ENCODE data around the gene PIN1.
A peak's percentile ranks its signal among the peaks of the same experiment; 100 is the strongest.

Gene PIN1

DNA sequence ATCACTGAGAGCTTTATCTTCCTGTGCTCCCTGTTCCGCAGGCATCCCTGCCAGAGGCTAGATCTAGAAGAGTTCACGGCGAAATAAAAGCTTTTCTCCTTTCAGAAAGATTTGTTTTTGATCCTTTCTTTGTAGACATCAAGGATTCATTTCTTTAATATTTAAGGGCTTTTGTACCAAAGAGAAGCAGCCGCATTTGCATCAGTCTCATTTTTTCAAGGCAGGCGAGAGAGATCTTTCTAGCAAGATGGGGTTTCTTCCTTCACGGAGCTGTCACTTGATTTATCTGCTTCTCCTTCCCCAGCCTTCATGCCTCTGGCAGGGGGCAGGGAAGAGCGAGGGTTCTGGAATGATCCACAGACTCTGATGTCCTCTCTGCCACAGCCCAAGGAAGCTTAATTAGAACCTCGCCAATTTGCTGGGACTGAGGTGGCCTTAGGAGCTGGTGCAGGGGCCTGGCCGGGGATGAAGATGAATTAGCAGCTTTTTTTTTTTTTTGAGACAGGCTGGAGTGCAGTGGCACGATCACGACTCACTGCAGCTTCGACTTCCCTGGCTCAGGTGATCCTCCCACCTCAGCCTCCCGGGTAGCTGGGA lies 40.0 kb downstream of the PIN1 start:
- no peak overlapping the region for H3K4me3 Mint-ChIP-seq
- ATAC-seq (replicated peaks) = no peak

DNA sequence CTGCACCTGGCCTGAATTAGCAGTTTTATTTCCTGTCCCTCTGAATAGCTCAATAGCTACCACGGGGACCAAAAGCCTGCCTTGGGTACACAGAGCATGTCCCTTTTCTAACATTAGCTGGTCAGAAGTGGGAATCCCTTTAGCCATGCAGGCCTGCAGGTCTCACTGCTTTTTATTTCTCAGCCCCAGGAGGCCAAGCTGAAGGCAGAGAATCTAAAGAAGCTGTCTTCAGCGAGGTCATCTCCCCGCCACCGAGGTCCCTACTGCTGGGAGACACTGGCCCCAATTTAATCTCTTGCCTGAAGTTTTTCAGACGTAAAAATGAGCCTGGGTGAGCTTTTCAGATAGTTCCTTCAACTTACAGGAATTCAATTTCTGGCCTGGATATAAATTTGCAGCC lies 40.7 kb downstream of the PIN1 start:
- no peaks in the 10 kb centered on the region for H3K9me3 Mint-ChIP-seq
- DNase-seq (no peak), ATAC-seq (replicated peaks) (no peak)
- H3K27ac Mint-ChIP-seq = no peak overlapping the region
- no peak overlapping the region for H3K4me3 Mint-ChIP-seq
- H3K4me1 Mint-ChIP-seq = peaks cover 2 to 5% of the 10 kb centered on the region in 2 donors
- H3K27me3 Mint-ChIP-seq = peaks cover 15 to 22% of the 10 kb centered on the region in 2 donors
- H3K36me3 Mint-ChIP-seq = no peaks in the 10 kb centered on the region

More for the DNA sequence above, 40.0 kb downstream of the PIN1 start:
- Mint-ChIP-seq H3K27me3 (peaks cover 20 to 22% of the 10 kb centered on the region in 2 donors), H3K36me3 (no peaks in the 10 kb centered on the region), H3K27ac (no peak overlapping the region), H3K4me1 (peaks cover 2 to 5% of the 10 kb centered on the region in 2 donors), H3K9me3 (no peaks in the 10 kb centered on the region)
- no peak for DNase-seq

DNA sequence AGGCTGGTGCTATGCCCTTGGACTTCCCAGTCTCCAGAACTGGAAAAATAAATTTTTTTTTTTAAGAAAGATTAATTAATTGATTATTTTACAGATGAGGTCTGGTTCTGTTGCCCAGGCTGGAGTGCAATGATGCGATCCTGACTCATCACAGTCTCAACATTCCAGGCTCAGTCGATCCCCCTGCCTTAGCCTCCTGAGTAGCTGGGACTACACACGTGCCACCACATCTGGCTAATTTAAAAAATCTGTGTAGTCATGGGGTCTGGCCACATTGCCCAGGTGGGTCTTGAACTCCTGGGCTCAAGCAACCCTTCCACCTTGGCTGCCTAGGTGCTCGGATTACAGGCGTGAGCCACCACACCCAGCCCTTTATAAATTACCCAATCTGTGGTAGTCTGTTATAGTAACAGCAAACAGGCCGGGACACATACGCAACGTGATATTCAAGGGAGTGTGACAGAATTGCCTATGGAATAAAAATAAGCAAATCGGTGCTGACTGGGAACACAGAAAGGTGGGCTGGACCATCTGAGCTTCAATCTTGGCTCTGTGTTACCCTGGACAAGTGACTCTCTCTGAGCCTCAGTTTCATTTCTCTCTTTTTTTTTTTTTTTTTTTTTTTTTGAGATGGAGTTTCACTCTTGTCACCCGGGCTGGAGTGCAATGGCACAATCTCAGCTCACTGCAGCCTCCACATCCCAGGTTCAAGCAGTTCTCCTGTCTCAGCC lies 42.8 kb downstream of the PIN1 start:
- H3K4me3 Mint-ChIP-seq = no peak overlapping the region
- peaks cover 15 to 16% of the 10 kb centered on the region in 2 donors for H3K27me3 Mint-ChIP-seq
- peaks cover 2 to 5% of the 10 kb centered on the region in 2 donors for H3K4me1 Mint-ChIP-seq
- no peaks in the 10 kb centered on the region for H3K36me3 Mint-ChIP-seq
- H3K9me3 Mint-ChIP-seq = no peaks in the 10 kb centered on the region
- ATAC-seq (replicated peaks) (peak in 1 of 2 donors; percentile 45), DNase-seq (no peak)
- H3K27ac Mint-ChIP-seq = no peak overlapping the region

DNA sequence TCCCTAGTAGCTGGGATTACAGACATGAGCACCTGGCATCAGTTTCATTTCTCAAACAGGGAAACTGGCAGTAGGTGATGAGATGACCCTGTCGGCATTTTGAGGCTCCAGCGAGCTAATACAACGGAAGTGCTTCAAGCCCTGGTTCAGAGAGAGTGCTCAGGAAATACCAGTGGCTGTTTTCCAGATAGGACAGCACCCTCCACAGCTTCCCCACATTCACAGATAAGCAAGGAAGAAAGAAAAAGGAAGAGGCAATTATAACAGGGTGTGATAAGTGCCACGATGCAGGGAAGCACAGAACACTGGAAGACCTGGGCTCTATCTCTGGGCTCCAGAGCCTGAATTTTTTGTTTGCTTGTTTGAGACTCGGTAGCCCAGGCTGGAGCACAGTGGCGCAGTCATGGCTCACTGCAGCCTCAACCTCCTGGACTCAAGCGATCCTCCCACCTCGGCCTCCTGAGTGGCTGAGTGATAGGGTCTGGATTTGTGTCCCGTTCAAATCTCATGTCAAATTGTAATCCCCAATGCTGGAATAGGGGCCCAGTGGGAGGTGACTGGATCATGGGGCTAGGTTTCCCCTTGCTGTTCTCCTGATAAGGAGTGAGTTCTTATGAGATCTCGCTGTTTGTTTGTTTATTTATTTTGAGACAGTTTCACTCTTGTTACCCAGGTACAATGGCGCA lies 43.5 kb downstream of the PIN1 start:
- peaks cover 2 to 5% of the 10 kb centered on the region in 2 donors for H3K4me1 Mint-ChIP-seq
- no peak for ATAC-seq (replicated peaks)
- H3K27ac Mint-ChIP-seq = no peak overlapping the region
- H3K36me3 Mint-ChIP-seq = no peaks in the 10 kb centered on the region
- H3K27me3 Mint-ChIP-seq = peaks cover 17 to 20% of the 10 kb centered on the region in 2 donors
- no peak for DNase-seq
- no peak overlapping the region for H3K4me3 Mint-ChIP-seq
- no peaks in the 10 kb centered on the region for H3K9me3 Mint-ChIP-seq

DNA sequence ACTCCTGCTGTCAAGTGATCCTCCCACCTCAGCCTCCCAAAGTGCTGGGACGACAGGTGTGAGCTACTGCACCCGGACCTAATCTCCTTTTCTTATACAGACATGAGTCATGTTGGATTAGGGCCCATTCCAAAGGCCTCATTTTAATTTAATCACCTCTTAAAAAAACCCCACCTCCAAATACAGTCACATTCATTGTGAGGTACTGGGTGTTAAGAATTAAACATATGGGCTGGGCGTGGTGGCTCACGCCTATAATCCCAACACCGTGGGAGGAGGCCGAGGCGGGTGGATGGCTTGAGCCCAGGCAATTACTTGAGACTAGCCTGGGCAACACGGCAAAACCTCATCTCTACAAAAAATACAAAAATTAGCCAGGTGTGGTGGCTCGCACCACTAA lies 46.6 kb downstream of the PIN1 start:
- H3K9me3 Mint-ChIP-seq = no peaks in the 10 kb centered on the region
- H3K4me1 Mint-ChIP-seq = peaks cover 2 to 5% of the 10 kb centered on the region in 2 donors
- ATAC-seq (replicated peaks) (no peak), DNase-seq (no peak)
- no peaks in the 10 kb centered on the region for H3K36me3 Mint-ChIP-seq
- no peak overlapping the region for H3K27ac Mint-ChIP-seq
- H3K4me3 Mint-ChIP-seq = no peak overlapping the region
- peaks cover 14 to 17% of the 10 kb centered on the region in 2 donors for H3K27me3 Mint-ChIP-seq

DNA sequence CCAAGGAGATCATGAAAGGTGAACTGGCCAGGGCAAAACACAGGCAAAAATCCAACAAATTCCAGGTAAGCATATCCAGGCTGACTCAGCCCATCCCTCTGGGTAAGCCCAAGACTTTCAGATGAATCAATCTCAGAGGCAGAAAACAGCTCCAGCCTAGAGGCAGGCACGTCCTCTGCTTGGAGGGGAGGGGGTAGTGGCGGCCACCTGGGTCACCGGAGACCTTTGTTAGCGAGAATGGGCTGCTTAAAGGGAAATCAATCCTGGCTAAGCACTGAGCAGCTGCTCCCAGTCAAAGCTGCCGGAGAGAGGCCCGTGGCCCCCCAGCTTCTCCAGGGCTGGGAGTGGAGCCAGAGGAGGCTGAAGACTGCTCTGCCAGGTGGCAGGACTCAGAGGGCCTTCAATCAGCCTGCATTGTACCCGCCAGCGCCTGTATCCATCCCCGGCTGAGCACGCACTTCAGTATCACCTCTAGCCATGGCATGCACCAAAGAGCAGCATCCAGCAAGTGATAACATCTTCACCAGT lies 48.2 kb downstream of the PIN1 start:
- DNase-seq = no peak

DNA sequence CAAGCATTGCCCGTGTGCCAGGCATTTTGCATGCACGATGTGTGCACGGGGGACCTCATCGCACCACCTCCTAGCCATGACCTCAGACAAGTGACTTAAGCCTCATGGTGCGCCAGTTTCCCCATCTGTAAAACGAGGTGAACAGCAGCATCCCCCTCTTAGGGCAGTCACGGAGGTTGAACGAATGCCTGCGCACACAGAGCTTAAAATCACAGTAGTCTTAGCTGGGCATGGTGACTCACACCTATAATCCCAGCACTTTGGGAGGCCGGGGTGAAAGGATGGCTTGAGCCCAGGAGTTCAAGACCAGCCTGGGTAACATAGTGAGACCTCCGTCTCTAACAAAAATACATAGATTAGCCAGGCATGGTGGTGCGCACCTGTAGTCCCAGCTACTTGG lies 48.6 kb downstream of the PIN1 start:
- H3K4me1 Mint-ChIP-seq = no peaks in the 10 kb centered on the region
- no peak overlapping the region for H3K27ac Mint-ChIP-seq
- ATAC-seq (replicated peaks) = no peak

More for the DNA sequence above, 48.2 kb downstream of the PIN1 start:
- H3K27ac Mint-ChIP-seq = no peak overlapping the region
- peaks cover 28 to 31% of the 10 kb centered on the region in 2 donors for H3K27me3 Mint-ChIP-seq
- no peak for ATAC-seq (replicated peaks)
- H3K4me3 Mint-ChIP-seq = no peak overlapping the region
- no peaks in the 10 kb centered on the region for H3K36me3 Mint-ChIP-seq
- no peaks in the 10 kb centered on the region for H3K9me3 Mint-ChIP-seq
- peaks cover 2 to 5% of the 10 kb centered on the region in 2 donors for H3K4me1 Mint-ChIP-seq

DNA sequence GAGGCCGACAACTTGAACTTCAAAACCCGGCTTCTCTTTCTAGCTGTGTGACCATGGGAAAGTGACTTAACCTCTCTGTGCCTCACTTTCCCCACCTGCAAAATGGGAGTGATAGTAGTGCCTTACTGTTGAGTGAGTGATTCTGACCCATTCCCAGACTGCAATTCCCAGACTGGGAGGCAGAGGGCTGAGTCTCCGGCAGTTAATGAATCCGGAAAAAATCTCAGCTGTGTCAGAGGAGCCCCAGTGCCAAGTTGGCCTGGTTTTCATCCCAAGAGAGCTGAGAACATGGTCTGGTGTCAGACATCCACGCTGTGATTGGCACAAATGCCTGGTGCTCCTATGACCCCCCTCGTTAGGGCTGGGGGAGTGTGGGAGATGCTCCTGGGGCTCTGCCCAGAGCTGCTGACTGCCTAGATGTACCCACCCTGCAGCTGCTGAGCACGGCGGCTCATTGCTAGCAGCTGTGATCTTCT lies 50.0 kb downstream of the PIN1 start:
- H3K27ac Mint-ChIP-seq = no peak overlapping the region
- DNase-seq (no peak), ATAC-seq (replicated peaks) (no peak)
- H3K27me3 Mint-ChIP-seq = peaks cover 36 to 42% of the 10 kb centered on the region in 2 donors
- no peaks in the 10 kb centered on the region for H3K36me3 Mint-ChIP-seq
- no peak overlapping the region for H3K4me3 Mint-ChIP-seq
- H3K4me1 Mint-ChIP-seq = no peaks in the 10 kb centered on the region
- no peaks in the 10 kb centered on the region for H3K9me3 Mint-ChIP-seq

More for the DNA sequence above, 48.6 kb downstream of the PIN1 start:
- H3K27me3 Mint-ChIP-seq = peaks cover 28 to 31% of the 10 kb centered on the region in 2 donors
- no peaks in the 10 kb centered on the region for H3K9me3 Mint-ChIP-seq
- H3K36me3 Mint-ChIP-seq = no peaks in the 10 kb centered on the region
- no peak for DNase-seq
- no peak overlapping the region for H3K4me3 Mint-ChIP-seq

DNA sequence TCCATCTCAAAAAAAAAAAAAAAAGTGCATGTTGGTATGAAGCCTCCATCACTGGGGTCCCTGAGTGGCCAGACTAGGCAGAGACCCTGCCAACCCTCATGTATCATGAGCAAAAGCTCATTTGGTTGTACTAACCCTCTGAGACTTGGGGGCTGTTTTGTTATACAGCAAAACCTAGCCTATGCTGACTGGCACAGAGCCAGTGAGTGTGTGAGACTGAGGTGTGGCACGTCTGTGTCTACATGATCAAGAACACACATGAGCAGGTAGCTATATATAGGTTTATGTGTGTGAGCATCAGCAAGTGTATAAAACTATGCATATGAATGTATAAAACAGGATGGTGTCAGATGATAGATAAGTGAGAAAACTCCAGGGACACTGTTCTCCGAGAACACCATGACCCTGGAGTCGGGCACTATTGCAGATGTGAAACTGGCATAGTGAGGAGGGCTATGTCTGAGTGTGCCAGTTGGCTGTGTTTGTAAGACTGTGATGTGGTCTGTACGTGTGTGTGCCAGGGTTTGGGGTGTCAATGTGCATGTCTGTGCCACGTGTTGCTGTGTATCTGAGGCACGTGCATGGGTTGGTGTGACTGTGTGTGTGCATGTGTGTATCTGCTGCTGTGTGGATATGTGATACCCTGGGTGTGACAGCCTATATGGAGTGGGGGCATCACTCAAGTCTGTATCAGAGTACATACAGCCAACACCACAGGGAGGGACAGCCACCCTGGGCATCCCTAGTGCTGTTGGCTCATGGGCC lies 56.7 kb downstream of the PIN1 start:
- H3K36me3 Mint-ChIP-seq = no peaks in the 10 kb centered on the region
- no peaks in the 10 kb centered on the region for H3K4me1 Mint-ChIP-seq
- no peak overlapping the region for H3K27ac Mint-ChIP-seq
- H3K4me3 Mint-ChIP-seq = no peak overlapping the region
- ATAC-seq (replicated peaks) (no peak), DNase-seq (no peak)
- H3K9me3 Mint-ChIP-seq = no peaks in the 10 kb centered on the region
- peaks cover 36 to 42% of the 10 kb centered on the region in 2 donors for H3K27me3 Mint-ChIP-seq

Measured in stimulated activated naive B cell treated with anti-CD40 and anti-IgM and Interleukin-4, amounts not matched to agents 10 μg/mL and 1 μg/mL and 100 μg/mL, for 72 hours (primary cell).